Right ventricle myocardium inferior (tissue), 1 donor: Measurements from ENCODE around the gene CNOT11. TPM values are rescaled to one million over a fixed set of nuclear protein-coding genes. Genes with fewer than 3 reads are reported as not detected.
"Not testable (repeated sequence)": the region's sequence is repeated elsewhere in the genome, so short reads cannot be mapped to it uniquely, and the experiment has no call there.

Experiments used
- ATAC-seq: fragments of 200-7000 bp; cut with Tn5 transposase; one replicate; pipeline ENCODE4 v1.9.1; 2020; ENCODE audit warnings: mild to moderate bottlenecking, moderate library complexity
- DNase-seq: peaks from one replicate; pipeline ENCODE4 v3.0.0; 2021; ENCODE audit errors: missing footprints
- intact Hi-C: fragments of 100-400 bp; cut with DNase I; formaldehyde crosslinking; loops from one replicate; pipeline ENCODE4 v1.11.0; 2022
- microRNA-seq: library from miRNA; unstranded; fragments of <30 nt; microRNA quantifications from one replicate; pipeline ENCODE4 v1.2.0, GENCODE V29; 2020
- total RNA-seq: library from RNA; stranded (reverse); fragmentation: NEBNext Ultra II Directional; extraction: Animal tissue kit (Norgen Biotek cat#: 25700); gene quantifications from one replicate; pipeline ENCODE4 v1.2.1, GENCODE V29; 2021
- donor health status: DM: no; HTN: yes; CAD: no; lungs with severe emphysema.

The CNOT11 gene
- total RNA-seq, 1 donor from 2014 or later: 39.0 TPM

DNA sequence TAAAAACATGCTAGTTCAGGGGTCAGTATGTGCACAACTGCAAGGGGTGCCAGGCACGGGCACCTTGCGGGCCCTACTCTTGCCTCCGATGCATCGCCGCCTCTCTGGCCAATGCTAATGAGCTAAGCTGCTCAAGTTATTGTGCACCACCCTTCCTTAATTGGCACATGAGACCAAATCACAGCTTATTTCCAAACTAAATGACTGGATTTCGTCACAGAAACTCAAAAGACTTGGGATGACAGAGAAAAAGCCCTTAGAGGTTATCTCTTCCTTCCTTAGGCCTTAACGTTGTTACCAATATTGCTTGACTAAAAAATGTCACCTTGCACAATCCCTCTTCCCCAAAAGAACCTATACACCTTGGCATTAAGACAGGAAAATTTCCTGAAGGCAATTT lies 48.1 kb downstream of the CNOT11 start:
- intact Hi-C loops: no loop called here
- DNase-seq (no peak), ATAC-seq (no peak)

- intact Hi-C loops: no loop called here
- DNase-seq (no peak), ATAC-seq (no peak)
Measured at GRCh38 chr2:101302016-101302415, 49.3 kb downstream of the CNOT11 start.

GRCh38 chr2:101303688-101304087 lies 51.0 kb downstream of the CNOT11 start:
- intact Hi-C loops: no loop called here
- ATAC-seq: no peak
- DNase-seq: no peak

GRCh38 chr2:101305035-101305434 lies 52.3 kb downstream of the CNOT11 start:
- no peak for ATAC-seq
- intact Hi-C loops: loop anchor here (5.0 kb wide), 1 partner anchor 53 kb away; the partner anchor contains the start of gene CNOT11
- no peak for DNase-seq

DNA sequence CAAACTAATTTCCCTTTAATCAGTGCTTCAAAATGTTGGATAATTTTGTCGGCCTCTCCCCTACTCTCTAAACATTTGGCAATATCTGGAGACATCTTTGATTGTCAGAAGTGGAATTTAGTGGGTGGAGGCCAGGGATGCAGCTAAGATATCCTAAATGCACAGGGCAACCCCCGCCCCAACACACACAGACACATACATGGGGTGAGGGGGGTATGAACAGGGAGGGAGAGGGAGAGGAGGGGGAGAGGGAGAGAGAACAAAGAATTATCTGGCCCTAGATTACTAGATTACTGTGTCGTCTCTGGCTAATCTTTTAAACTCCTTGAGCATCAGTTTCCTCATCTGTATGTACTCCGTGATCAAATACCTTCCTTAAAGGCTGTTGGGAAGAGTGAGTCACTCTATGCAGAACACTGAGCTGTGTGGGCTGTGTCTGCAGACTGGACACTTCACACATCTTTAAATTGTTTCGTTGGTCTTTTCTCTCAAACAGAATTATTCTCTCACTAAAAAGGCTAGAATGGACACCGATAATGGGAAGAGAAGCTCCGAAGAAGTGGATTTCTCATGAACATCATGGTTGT lies 52.9 kb downstream of the CNOT11 start:
- DNase-seq: no peak
- ATAC-seq: no peak
- intact Hi-C loops: loop anchor here (5.0 kb wide), 1 partner anchor 53 kb away; the partner anchor contains the start of gene CNOT11

DNA sequence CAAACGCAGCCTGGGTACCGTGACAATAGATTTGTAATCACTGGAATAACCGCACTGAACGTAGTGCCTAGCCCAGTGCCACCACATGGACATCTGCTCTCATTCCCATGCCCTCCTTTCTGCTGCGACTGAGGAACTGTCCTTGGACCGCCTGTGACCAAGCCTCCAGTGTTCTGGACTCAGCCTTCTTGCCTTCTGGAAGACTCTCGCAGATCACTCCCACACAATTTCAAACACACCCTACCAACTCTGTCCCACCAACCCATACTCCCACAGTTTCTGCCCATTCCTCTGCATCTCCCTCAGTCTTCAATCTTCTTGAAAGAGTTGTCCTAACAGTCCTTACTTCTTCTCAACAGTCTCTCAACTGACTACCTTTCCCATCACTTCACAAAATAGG lies 53.7 kb downstream of the CNOT11 start:
- no peak for ATAC-seq
- intact Hi-C loops: loop anchor here (5.0 kb wide), 1 partner anchor 54 kb away; the partner anchor contains the start of gene CNOT11

DNA sequence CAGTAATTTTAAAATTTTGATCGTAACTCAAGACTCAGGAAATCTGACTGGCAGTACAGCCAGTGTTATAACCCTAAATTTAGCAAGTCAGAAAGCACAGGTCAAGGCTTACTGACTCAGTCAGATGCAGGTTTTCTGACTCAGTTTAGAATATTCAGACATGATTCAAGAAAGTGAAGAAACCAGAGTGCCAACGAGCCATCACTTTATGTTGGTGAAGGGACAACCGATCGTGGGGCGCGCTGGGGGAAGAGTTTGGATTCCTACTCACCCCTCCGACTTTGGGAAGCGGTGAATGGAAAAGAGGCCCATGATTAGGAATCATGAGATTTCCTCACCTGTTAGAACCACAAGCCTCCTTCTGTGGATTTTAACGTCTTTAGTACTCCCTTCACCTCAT lies 54.8 kb downstream of the CNOT11 start:
- ATAC-seq (no peak), DNase-seq (no peak)
- intact Hi-C loops: loop anchor here (5.0 kb wide), 1 partner anchor 55 kb away; the partner anchor contains the start of gene CNOT11

More for the DNA sequence above, 53.7 kb downstream of the CNOT11 start:
- no peak for DNase-seq

DNA sequence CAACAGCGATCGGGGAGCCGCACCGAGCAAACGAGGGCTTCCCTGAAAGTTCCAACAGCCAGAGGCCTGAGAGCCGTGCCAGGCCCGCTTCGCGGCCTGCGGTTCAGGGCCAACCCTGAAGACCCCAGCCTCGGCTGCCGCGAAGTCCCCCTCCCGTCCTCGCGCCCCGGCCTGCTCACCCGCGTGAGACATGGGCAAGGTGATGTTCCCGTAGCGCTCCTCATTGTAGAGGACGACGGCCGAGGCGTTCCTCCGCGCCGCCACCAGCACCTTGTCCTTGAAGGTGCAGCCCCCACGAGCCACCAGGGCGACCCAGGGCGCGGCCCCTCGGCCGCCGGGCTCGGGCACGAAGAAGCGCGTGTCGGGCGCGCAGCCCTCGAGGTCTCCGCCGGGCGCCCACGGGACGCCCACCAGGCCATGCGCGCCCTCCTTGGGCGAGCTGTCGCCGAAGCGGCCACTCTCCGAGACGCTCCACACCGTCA lies 55.3 kb downstream of the CNOT11 start:
- DNase-seq (peak; percentile 71), ATAC-seq (peak; percentile 25)
- intact Hi-C loops: loop anchor here (5.0 kb wide), 1 partner anchor 56 kb away; the partner anchor contains the start of gene CNOT11

DNA sequence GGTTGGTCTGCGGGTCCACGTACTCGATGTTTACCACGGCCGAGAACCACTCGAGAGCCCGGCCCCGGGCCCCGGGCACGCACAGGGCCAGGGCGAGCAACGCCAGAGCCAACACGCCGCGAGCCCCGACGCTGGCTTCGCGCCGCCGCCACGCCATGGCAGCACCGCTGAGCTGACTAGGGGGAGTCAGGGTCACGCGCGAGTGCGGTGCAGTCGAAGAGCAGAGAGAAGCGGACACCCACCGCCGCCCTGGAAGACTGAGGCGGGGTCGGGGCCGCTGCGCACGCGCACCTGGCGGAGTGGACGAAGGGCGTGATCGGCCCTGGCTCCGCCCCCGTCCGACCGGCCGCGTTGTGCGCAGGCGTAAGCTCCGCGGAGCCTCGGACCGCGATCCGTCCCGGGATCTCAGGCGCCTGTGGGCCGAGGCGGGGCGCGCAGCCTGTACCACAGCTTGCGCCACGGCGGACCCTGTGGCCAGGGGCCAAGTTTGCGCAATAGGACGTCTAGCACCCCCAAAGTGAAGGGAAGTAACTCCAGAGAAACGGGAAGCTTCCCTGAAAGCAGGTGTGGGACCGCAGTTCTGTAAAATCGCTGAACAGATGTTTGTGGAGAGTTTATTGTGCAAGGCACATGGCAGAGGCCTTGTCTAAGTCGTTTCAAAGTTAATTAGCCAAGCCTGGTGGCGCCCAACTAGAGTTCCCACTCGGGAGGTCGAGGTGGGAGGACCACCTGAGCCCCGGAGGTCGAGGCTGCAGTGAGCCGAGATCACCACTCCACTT lies 55.9 kb downstream of the CNOT11 start, which contains the start of gene RNF149:
Gene RNF149, minus strand, starts transcription at position 270 of the 779 bp plus-strand sequence. Its CDS starts 113 bp downstream, at position 157.
- peak; percentile 98 for DNase-seq
- intact Hi-C loops: loop anchor here (5.0 kb wide), 1 partner anchor 56 kb away; the partner anchor contains the start of gene CNOT11
- ATAC-seq: peak; percentile 97

- intact Hi-C loops: no loop called here
- no peak for ATAC-seq
- no peak for DNase-seq
Measured at GRCh38 chr2:101310090-101310833, 57.6 kb downstream of the CNOT11 start.

- intact Hi-C loops: no loop called here
- DNase-seq: no peak
- no peak for ATAC-seq
Measured at GRCh38 chr2:101310834-101311695, 58.4 kb downstream of the CNOT11 start.

DNA sequence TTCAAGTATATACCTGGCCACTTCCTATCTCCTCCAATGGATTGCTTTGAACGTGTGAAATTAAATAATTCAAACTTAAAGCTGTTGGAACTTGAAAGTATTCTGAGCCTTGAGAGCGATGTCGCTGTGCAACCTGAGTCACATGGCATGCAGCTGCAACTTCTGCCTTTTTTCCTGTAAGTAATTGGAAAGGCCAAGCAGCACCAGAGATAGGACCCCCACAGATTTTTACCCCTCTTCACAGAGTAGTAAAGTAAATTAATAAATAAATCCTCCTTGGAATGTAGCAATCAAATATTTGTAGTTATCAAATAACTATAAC lies 59.0 kb downstream of the CNOT11 start:
- ATAC-seq: no peak
- no peak for DNase-seq
- intact Hi-C loops: no loop called here

DNA sequence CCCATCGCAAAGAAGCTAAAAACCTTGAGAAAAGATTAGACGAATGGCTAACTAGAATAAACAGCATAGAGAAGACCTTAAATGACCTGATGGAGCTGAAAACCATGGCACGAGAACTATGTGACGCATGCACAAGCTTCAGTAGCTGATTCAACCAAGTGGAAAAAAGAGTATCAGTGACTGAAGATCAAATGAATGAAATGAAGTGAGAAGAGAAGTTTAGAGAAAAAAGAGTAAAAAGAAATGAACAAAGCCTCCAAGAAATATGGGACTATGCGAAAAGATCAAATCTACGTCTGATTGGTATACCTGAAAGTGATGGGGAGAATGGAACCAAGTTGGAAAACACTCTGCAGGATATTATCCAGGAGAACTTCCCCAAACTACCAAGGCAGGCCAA lies 63.9 kb downstream of the CNOT11 start:
- DNase-seq, ATAC-seq, intact Hi-C loops: not testable (repeated sequence)

Small RNAs within 50 kb of the gene (microRNA-seq; reads per million reads assigned to microRNA genes)
- 2.5 reads per million for gene MIR5696

Other genes with a start within 250 kb of the CNOT11 start
- 37.9 TPM for gene TBC1D8, start 101.5 kb upstream of the CNOT11 start, total RNA-seq
- gene RNF149, start 55.8 kb downstream of the CNOT11 start, total RNA-seq: 15.6 TPM
- not detected for gene CREG2, start 134.6 kb downstream of the CNOT11 start, total RNA-seq
- not detected for gene RFX8, start 222.2 kb downstream of the CNOT11 start, total RNA-seq